Parathyroid adenoma (tissue), 2 donors: ENCODE data around the gene NELFA.

Experiments
- H2AFZ ChIP-seq: fragments of 300-600 bp; sonication (generic); one replicate; pipeline ENCODE4 v1.7.0; 2017; ENCODE audit warnings: antibody characterized with exemption, mild to moderate bottlenecking
- H3K27ac ChIP-seq: fragments of 300-600 bp; sonication (generic); one replicate; pipeline ENCODE4 v1.7.0; 2017
- H3K27me3 ChIP-seq: fragments of 300-600 bp; sonication (generic); one replicate; pipeline ENCODE4 v1.7.0; 2017; ENCODE audit warnings: low read length; ENCODE audit not compliant: control insufficient read depth, insufficient read depth
- H3K36me3 ChIP-seq: fragments of 300-600 bp; sonication (generic); one replicate; pipeline ENCODE4 v1.7.0; 2017; ENCODE audit warnings: low read length; ENCODE audit not compliant: control insufficient read depth, insufficient read depth
- H3K4me1 ChIP-seq: fragments of 300-600 bp; sonication (generic); one replicate; pipeline ENCODE4 v1.7.0; 2017; ENCODE audit warnings: control low read depth
- H3K4me2 ChIP-seq: fragments of 300-600 bp; sonication (generic); one replicate; pipeline ENCODE4 v1.7.0; 2017; ENCODE audit warnings: low read length
- H3K4me3 ChIP-seq: fragments of 300-600 bp; sonication (generic); one replicate; pipeline ENCODE4 v1.7.0; 2017; ENCODE audit warnings: low read depth, low read length
- H3K79me2 ChIP-seq: fragments of 300-600 bp; sonication (generic); one replicate; pipeline ENCODE4 v1.7.0; 2017; ENCODE audit warnings: control low read depth
- H3K9ac ChIP-seq: fragments of 300-600 bp; sonication (generic); one replicate; pipeline ENCODE4 v1.7.0; 2017; ENCODE audit warnings: mild to moderate bottlenecking
- H3K9me3 ChIP-seq: fragments of 300-600 bp; sonication (generic); one replicate; pipeline ENCODE4 v1.7.0; 2017; ENCODE audit warnings: low read length; ENCODE audit not compliant: control insufficient read depth
- CTCF ChIP-seq: fragments of 300-600 bp; sonication (generic); IDR thresholded peaks from one replicate; pipeline ENCODE4 v1.7.0; 2017; ENCODE audit warnings: antibody characterized with exemption, mild to moderate bottlenecking
- donor health status: primary hyperparathyroidism.

Gene NELFA

GRCh38 chr4:1991596-1992434, 17.0 kb downstream of the NELFA start:
- Histone ChIP-seq H3K79me2 (peaks cover 27% of the 10 kb centered on the region), H3K36me3 (no peaks in the 10 kb centered on the region), H3K27me3 (no peaks in the 10 kb centered on the region), H2AFZ (no peak overlapping the region), H3K4me3 (no peak overlapping the region), H3K4me2 (peak overlapping the region; percentile 10), H3K9me3 (no peaks in the 10 kb centered on the region), H3K9ac (no peak overlapping the region), H3K27ac (no peak overlapping the region), H3K4me1 (no peaks in the 10 kb centered on the region)
- no peak for TF ChIP-seq CTCF

- Histone ChIP-seq H3K27me3 (no peaks in the 10 kb centered on the region), H3K9me3 (no peaks in the 10 kb centered on the region), H3K79me2 (peaks cover 23% of the 10 kb centered on the region), H3K27ac (no peak overlapping the region), H3K36me3 (no peaks in the 10 kb centered on the region), H2AFZ (no peak overlapping the region), H3K4me3 (no peak overlapping the region), H3K4me2 (no peak overlapping the region), H3K9ac (no peak overlapping the region), H3K4me1 (no peaks in the 10 kb centered on the region)
- no peak for TF ChIP-seq CTCF
Measured at GRCh38 chr4:1991087-1991486, 17.7 kb downstream of the NELFA start.

- Histone ChIP-seq H3K9ac (no peak overlapping the region), H3K4me3 (no peak overlapping the region), H2AFZ (no peak overlapping the region), H3K4me2 (no peak overlapping the region), H3K9me3 (no peaks in the 10 kb centered on the region), H3K36me3 (no peaks in the 10 kb centered on the region), H3K4me1 (no peaks in the 10 kb centered on the region), H3K27ac (no peak overlapping the region), H3K27me3 (no peaks in the 10 kb centered on the region), H3K79me2 (peaks cover 23% of the 10 kb centered on the region)
- no peak for TF ChIP-seq CTCF
Measured at GRCh38 chr4:1990676-1991075, 18.1 kb downstream of the NELFA start.

GRCh38 chr4:1990348-1990645, 18.5 kb downstream of the NELFA start:
- Histone ChIP-seq H2AFZ (no peak overlapping the region), H3K4me3 (no peak overlapping the region), H3K9ac (no peak overlapping the region), H3K4me1 (no peaks in the 10 kb centered on the region), H3K4me2 (no peak overlapping the region), H3K36me3 (no peaks in the 10 kb centered on the region), H3K9me3 (no peaks in the 10 kb centered on the region), H3K27me3 (no peaks in the 10 kb centered on the region), H3K79me2 (peaks cover 23% of the 10 kb centered on the region), H3K27ac (no peak overlapping the region)
- TF ChIP-seq CTCF = no peak
